Stimulated activated CD4-positive, alpha-beta T cell treated with anti-CD3 and anti-CD28 coated beads, Interleukin-15, amount 100 ng/mL, for 24 hours (primary cell): ENCODE results near the gene SEC14L1.
"Not testable (repeated sequence)": the region's sequence is repeated elsewhere in the genome, so short reads cannot be mapped to it uniquely, and the experiment has no call there.

ENCODE experiments used
- DNase-seq: peaks from one replicate; pipeline ENCODE4 v3.0.0-alpha.2; 2020

The SEC14L1 gene

DNA sequence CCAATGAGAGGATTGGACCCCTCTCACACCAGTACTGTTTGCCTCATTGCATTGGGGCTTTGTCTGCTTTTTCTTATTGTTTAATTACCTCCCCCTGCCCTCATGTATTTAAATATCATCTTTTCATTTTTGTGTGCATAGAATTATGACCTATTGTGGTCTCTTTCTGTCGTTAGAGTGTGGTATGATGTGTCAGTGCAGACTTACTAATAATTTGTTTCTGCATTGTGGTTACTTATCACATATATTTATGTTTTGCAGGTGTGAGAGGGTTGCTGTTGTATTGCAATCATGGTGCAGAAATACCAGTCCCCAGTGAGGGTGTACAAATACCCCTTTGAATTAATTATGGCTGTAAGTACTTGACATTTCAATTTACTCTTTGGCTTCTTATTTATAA lies 2.5 kb downstream of the SEC14L1 start:
- no peak for DNase-seq

DNA sequence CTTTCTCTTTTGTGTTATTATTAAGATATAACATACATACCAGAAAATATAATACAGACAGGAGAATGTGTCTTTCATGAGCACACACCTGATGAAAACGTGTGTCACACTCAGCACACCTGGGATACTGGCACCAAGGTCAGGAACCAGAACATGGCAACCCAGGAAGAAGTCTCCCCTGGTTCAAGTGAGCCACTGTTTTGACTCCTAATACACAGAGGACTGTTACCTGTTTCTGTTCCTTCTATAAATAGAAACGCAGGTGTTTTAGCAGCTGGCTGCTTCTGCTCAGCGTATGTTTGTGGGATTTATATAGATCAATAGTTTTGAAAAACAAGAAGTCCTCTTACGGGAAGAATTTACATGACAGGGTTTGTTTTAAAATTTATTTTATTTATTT lies 3.5 kb downstream of the SEC14L1 start:
- no peak for DNase-seq

DNA sequence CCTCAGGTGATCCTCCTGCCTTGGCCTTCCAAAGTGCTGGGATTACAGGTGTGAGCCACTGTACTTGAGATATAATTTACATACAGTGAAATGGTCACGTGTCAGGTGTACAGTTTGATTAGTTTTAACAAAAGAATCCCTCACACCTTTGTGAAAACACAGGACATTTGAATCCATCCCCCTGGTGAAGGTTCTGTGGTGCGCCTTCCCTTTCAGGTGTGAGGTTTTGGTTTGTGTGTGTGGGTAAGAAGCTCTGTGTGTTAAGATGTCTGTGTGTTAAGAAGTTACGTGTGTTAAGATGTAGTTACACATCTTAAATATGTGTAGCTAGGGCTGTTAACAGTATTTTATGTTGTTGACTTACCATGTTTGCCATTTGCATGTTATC lies 4.4 kb downstream of the SEC14L1 start:
- DNase-seq, result no peak

DNA sequence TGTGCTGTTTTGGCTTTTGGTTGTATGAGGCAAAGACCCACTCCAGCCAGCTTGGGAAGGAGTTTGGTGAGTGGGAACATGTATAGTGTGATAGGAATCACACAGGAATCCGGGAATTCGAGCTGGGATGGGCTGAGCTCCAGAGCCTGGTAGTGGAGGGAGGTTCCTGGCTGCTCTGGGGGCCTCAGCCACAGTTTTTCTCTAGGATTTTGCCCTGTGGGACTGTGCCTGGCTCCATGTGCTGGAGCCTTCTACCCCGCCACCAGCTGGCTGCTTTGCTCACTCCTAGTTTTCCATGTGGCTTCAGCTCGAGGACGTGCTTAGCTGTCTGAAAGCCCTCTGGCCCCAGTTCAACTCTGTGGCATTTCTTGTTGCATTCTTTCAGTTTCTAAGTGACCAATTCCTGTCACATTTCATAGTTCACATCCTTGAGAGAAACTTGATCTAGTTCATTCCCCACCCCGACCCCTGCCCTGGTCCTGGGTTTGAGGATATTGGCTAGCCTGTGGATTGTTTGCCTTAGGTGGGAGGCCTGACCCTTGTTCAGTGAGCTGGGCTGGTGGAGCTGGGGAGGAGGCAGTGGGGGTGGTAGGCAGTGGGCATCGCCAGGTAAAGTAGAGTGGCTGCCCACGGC lies 5.0 kb downstream of the SEC14L1 start:
- no peak for DNase-seq

DNA sequence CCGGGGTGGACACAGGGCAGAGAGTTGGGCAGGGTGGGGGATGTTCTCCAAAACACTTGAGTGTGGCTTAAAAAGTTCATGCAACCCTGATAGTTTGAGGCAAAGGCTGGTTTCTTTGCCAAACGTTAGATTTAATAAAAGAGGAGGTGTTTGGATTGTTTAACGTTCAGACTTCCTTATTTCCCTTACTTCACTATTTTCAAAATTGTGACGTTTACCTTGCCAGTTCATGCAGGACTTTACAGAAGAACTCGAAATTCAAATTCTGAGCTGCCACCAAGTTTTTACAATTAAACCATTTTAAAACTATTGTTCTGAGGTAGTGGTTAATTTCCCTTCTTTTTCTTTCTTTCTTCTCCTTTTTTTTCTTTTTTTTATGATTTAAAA lies 5.5 kb downstream of the SEC14L1 start:
- no peak for DNase-seq

DNA sequence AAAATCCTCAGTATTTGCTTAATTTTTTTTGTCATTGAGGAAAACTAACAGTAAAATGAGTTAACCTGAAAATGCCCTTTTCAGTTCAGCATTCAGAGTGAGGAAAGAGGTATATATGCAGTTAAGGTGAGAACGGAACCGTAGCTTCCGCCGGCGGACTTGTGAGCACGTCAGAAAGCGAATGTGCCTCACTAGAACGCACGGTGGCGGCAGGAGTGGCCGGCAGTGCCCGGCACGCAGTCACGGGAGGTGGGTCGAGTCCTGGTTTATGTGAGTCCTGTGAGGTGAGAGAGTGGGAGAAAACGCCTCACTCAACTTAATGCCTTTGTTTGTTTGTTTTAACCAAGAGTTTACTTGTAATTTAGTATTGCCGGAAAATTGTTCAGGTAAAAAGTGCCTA lies 6.1 kb downstream of the SEC14L1 start:
- DNase-seq, result no peak

DNA sequence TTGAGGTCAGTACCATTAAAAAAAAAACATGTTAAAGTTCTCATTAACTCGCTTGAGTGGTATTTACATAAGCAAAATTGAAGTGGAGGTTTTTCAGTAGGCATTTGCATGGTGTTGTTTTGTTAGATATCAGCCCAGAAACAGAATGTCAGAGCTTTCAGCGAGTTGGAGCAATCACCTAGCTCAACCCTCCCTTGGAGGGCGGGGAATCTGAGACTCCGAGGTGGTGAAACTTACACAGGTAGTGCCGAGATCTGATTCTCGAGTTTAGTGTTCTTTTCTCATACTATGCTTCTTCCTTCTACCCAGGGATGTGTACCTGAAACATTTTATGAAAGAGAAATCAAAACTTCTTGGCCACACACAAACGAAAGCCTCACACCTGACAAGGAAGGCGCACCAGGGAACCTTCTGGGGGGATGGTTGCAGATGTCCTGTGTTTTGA lies 6.6 kb downstream of the SEC14L1 start:
- DNase-seq, result no peak

DNA sequence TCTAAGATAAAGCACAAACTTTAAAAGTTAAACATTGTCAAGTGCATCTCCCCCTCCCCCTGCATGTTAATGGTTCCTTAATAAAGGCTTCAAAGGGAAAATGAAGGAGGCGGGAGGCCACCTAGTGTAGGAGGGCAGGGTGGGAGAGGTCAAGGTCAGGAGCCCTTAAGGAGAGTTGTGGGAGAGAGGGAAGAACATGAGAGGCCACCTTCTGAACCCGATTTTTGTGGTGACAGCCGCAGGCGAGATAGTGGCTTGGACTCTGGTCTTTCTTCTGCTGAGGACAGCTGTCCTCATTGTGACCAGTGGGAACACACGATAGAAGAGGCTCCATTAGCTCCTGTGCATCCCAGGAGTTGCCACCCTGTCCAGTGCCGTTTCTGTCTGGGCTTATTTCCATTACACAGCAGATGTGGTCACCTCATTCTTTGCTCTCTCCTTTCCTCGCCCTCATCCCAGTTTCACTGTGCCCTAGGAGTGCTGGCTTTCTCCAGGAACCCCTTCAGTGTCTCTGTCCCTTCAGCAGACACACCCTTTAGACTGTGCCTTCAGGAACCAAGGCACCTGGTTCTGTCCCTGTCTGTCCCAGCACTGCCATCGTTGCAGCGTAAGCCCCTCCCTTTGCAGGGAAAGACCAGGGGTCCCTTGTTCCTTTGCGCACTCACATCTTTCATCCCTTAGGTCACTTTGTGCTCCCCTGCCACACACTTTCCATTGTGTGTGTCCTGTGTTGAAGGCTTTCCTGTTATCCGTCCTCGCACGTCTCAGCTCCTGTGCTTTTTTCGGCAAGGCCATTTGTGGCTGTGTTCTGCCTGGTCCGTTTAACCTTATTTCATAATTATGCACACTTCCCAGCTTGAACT lies 7.5 kb downstream of the SEC14L1 start:
- no peak for DNase-seq

DNA sequence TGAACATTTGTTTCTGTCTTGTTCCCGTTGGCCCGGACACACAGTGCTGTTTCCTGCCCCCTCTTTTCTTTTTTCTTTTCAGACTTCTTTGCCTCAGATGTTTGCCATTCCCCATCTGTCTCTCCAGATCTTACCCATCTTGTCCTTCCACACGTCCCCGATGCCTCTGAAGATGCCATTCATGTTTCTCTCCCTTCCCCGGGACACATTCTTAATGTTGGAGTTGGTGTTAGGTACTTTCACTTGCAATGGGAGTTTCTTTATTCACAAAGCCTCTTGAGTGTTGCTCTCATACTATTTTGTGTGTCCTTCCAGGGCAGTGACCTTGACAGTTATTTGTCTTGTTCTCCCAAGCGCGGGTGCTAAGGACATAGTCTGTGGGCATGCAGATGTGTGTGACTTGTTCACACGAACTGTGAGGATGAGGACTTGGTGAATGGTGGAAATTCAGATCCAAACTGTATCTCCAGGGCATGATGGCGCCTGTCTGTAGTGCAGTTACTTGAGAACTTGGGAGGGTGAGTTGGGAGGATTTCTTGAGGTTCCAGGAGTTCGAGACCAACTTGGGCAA lies 8.3 kb downstream of the SEC14L1 start:
- DNase-seq, result no peak

DNA sequence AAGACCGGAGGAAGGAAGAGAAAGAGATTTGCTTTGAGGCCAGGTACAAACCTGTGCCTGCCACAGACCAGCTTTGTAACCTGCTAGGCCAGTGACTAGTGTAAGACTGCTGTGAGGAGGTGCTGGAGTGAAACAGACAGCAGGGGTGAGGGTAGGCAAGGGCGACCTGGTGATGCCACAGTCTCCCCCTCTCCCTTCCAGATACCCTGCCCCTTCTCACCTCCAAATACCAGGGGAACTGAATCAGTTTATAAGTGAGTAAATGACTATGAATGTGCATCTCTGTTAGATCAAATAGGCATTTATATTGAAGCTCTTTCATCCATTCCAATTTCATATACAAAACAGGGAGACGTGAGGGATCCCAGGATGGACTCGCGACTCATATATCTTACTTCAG lies 9.4 kb downstream of the SEC14L1 start:
- DNase-seq, result no peak

DNA sequence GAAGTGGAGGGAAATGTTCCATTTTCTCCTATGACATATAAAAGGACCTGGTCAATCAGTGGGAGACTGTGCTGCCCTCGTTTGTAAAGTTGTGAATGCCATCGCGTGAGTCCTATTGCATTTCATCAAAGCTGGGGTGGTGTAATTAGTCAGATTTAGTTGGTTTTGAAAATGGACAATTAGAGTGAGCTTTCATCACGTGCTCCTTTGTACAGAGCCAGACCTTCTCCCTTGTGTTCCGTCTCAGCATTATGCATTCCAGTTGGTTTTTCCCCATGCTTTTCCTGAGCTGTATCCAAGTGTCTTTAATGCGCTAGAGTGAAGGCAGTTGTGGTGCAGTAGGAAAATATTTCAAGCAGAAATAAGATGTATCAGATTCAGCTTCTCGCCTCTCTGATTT lies 10.4 kb downstream of the SEC14L1 start:
- no peak for DNase-seq

DNA sequence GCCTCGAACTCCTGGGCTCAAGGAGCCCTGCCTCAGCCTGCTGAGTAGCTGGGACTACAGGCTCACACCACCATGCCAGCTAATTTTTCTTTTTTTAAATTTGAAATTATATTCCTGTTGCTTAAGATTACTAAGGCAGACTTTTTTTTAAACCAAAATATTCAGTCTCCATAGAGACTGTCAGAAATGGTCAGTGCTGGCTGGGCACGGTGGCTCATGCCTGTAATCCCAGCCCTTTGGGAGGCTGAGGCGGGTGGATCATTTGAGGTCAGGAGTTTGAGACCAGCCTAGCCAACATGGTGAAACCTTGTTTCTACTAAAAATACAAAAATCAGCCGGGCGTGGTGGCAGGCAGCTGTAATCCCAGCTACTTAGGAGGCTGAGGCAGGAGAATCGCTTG lies 11.3 kb downstream of the SEC14L1 start:
- DNase-seq, result not testable (repeated sequence)

DNA sequence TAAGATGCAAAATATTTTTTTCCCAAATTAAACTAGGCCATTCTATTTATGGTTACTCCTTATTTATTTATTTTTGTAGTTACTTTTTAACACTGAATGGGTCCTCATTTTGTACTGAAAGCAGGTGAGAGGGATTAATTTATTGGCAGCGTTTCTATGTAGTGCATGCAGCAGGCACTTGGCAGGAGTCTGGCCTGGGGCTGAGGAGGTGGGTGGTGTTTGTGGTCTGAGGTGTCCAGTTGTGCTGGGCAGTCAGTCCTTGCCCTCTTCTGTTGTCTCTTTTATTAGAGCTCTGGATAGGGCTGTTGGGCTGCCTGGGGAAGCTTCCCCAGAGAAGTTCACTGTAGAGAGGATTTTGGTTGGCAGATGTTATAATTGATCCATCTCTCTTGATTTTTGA lies 12.7 kb downstream of the SEC14L1 start:
- DNase-seq, result no peak

DNA sequence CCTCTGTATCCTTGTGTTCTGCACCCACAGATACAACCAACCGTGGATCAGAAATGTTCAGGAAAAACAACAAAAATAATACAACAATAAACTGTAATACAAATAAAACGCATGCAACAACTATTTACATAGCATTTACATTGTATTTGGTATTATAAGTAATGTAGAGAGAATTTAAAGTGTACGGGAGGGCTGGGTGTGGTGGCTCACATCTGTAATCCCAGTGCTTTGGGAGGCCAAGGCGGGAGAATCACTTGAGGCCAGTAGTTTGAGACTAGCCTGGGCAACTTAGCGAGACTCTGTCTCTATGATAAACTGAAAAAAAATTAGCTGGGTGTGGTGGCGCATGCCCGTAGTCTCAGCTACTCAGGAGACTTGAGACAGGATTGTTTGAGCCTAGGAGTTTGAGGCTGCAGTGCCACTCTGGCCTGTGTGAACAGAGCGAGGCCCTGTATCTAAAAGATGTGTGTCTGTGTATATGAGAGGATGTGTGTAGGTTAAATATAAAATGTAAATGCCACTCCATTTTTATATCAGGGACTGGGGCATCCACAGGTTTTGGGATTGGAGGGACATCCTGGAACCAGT lies 13.3 kb downstream of the SEC14L1 start:
- DNase-seq, result no peak

DNA sequence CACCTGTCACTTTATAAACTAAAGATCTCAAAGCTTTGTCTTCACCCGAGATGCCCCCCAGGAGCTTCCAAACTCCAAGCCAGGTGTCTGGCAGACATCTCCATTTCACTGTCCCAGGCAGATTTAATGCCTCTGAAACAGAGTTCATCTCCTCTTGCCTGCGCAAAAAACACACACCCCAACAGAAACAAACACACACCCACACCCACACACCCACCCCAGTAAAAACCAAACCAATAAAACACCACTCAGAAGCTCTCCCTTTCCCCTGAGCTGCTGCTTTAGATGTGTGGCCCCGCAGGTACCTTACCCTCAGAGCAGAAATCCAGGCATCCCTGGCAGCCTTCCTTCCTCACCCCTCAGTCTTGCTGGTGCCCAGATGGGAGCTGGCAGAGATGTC lies 14.4 kb downstream of the SEC14L1 start:
- no peak for DNase-seq

DNA sequence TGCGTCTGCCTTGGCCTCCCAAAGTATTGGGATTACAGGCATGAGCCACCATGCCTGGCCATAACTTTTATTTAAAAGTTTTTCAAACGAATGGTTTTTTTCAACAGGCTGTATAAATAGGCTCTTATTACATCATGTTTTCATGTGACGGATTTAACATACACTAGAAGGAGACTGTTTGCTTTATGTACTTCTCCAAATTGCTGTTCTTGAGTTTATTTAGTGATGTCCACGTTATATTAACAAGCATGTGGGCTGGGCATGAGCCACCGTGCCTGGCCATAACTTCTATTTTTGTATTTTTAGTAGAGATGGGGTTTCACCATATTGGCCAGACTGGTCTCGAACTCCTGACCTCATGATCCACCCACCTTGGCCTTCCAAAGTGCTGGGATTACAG lies 17.0 kb downstream of the SEC14L1 start:
- not testable (repeated sequence) for DNase-seq

DNA sequence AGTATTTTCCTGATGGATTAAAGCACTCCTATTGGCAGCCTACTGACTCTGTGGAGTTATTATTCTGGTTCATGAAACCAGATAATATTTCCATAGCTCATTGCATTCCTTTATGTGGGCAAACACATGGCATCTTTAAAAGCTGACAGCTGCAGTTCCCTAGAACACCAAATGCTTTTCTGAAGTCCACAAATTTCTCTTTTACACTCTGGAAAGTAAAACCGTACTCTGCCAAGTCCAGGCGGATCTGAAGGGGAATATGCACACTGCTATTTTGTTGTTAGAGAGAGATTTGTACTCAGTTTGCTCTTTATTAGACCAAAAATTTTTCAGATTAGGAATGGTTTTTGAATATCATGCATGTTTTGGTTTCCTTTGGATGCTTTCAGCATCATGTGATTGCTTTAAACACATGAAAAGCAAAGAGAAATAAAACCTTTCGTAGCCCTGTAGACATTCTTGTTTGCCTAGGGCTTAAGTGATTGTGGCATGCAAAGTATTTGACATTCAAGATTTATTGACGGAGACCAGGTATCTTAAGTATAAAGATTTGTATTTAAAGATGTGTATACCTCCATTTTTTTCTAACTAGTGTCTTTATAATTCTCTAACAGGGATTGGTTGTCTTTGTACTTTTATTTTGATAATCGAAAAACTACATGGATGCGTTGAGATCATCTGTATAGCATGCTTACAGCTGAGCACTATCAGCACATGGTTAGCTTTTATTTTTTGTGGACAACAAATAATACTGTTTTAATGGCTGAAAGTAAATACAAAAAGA lies 19.5 kb downstream of the SEC14L1 start:
- no peak for DNase-seq

DNA sequence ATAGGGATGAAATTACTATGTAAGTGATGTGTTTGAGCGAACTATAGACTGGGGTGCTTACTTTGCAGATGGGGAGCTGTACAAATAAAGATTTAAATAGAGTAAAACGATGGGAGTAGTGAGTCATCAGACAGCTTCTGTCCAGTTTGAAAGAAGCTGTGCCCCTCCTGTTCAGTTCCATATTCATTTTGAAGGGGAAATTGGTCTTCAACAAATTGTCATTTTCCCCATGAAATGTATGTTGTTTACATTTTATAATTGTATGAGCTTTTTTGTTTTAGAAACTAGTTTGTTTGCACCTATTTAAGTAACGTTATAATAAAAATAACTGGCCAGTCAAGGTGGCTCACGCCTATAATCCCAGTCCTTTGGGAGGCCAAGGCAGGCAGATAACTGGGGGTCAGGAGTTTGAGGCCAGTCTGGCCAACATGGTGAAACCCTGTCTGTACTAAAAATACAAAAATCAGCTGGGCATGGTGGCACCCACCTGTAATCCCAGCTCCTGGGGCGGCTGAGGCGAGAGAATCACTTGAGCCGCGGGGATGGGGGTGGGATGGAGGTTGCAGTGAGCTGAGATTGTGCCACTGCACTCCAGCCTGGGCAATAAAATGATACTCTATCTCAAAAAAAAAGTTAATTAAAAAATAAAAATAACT lies 20.2 kb downstream of the SEC14L1 start:
- DNase-seq, result no peak

DNA sequence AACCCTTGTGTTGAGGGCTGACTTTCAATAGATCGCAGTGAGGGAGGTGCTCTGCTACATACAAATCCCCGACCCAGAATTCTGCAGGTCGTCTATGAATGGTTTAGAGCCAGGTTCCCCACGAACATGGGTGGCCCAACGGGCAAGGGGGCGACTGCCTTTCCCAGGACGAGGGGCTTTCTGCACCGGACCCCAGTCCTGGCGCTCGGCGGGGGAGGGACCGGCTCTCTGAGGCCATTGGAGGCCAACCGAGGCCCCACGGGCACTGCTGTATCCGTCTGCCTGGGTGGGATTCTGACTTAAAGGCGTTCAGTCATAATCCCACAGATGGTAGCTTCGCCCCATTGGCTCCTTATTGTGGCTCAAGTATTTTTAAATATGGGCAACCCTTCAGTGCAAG lies 21.2 kb downstream of the SEC14L1 start:
- no peak for DNase-seq

DNA sequence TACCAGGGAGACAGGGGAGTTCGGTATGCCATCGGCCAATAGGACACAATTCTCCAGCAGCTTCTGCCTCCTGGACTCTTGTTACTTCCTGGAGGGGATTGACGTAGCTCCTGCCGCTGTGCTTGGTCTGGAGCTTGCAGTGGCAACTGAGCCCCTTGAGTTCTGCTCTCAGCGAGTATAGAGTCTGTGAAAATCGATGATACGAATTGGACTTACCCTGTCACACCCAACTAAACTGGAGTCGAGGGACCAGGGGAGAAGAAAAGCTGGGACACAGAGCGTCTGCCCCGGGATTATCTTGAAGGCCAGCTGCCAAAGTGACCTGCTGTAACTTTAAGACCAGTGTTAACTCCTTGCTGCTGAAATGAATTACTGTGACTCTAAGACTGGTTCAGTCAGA lies 22.2 kb downstream of the SEC14L1 start:
- DNase-seq, result no peak

DNA sequence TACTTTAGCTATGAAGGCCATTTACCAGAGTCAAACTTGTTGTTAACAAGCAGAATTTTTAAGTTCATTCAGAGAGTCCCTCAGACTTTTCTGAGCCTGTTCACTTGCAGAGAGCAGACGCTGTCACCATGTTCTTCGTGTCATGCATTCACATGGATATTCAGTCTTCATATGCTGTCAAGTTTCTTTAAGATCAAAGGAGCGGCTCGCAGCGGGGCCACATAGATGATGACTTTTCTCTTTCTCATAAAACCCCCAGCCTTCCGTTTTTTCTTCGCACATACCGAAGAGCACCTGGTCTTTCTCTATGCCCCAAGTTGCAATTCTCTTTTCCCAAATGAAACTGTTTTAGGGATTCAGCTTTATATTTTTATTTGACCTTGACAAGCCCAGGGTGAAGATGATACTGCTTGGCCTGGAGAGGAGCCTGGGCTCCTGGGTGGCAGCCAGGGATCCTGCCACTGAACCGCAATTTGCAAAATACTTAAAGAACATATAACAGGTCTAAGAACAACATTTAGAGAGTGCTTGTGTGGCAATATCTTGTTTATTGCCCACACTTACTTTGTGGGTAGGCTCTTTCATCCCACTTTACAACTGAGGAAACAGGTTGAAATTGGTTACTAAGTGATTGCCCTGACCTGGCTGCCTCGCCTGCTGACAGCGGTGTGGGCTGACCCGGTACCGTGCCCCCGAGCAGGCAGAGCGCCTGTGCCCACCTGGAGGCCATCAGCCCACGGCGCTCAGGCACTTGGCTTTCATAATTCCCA lies 22.9 kb downstream of the SEC14L1 start:
- no peak for DNase-seq
